Measurements from ENCODE around the gene ATP1B1. TPM values are rescaled to one million over a fixed set of nuclear protein-coding genes. Genes with fewer than 3 reads are reported as not detected.

ATP1B1 gene
- total RNA-seq, 1 donor from 2014 or later: 27.5 TPM

DNA sequence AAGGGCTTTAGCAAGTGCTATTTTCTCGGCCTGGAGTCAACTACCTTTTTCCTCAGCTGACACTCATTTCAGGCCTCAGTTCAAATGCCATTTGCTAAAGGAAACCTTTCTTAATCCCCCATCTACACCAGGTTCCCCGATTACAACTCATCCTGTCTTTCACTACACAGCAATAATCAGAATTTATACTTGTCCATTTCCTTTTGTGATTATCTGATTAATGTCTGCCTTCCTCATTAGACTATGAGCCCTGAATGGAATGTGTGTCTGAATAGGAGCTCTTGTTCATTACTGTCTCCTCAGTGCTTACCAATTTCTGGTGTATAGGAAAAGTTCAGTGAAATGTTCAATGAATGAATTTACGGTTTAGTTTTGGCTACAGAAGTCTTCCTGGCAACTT, 36.9 kb downstream of the ATP1B1 start:
- no peaks in the 10 kb centered on the region for H3K4me1 ChIP-seq
- DNase-seq (ENCODE audit: extremely low spot score in 2 of 2): no peak
- intact Hi-C loops (cut with DNase I): no loop called here
- no peaks in the 10 kb centered on the region for H3K27me3 ChIP-seq
- H3K9me3 ChIP-seq: no peaks in the 10 kb centered on the region
- H3K36me3 ChIP-seq: no peaks in the 10 kb centered on the region
- TF ChIP-seq CTCF (IDR thresholded peaks at IDR 0.05): no peak
- no peak for TF ChIP-seq POLR2A (IDR thresholded peaks at IDR 0.05)
- TF ChIP-seq POLR2AphosphoS5 (IDR thresholded peaks at IDR 0.05; ENCODE audit: insufficient read depth in 1 of 2, low read depth in 1 of 2): no peak
- no peak overlapping the region for H3K27ac ChIP-seq
- no peak overlapping the region for H3K4me3 ChIP-seq

GRCh38 chr1:169143984-169144383, 37.5 kb downstream of the ATP1B1 start:
- TF ChIP-seq CTCF (IDR thresholded peaks at IDR 0.05): no peak
- TF ChIP-seq POLR2AphosphoS5 (IDR thresholded peaks at IDR 0.05; ENCODE audit: insufficient read depth in 1 of 2, low read depth in 1 of 2): no peak
- TF ChIP-seq POLR2A (IDR thresholded peaks at IDR 0.05): no peak
- intact Hi-C loops (cut with DNase I): no loop called here
- Histone ChIP-seq H3K27me3 (no peaks in the 10 kb centered on the region), H3K4me1 (no peaks in the 10 kb centered on the region), H3K9me3 (no peaks in the 10 kb centered on the region), H3K4me3 (no peak overlapping the region), H3K36me3 (no peaks in the 10 kb centered on the region), H3K27ac (no peak overlapping the region)
- DNase-seq (ENCODE audit: extremely low spot score in 2 of 2): no peak

- H3K9me3 ChIP-seq: no peaks in the 10 kb centered on the region
- TF ChIP-seq POLR2AphosphoS5 (IDR thresholded peaks at IDR 0.05; ENCODE audit: insufficient read depth in 1 of 2, low read depth in 1 of 2) (no peak), POLR2A (IDR thresholded peaks at IDR 0.05) (no peak), CTCF (IDR thresholded peaks at IDR 0.05) (no peak)
- intact Hi-C loops (cut with DNase I): no loop called here
- no peaks in the 10 kb centered on the region for H3K27me3 ChIP-seq
- no peak overlapping the region for H3K27ac ChIP-seq
- no peaks in the 10 kb centered on the region for H3K4me1 ChIP-seq
- no peak for DNase-seq (ENCODE audit: extremely low spot score in 2 of 2)
- no peaks in the 10 kb centered on the region for H3K36me3 ChIP-seq
- no peak overlapping the region for H3K4me3 ChIP-seq
Observed at GRCh38 chr1:169144941-169145626, 38.6 kb downstream of the ATP1B1 start.

GRCh38 chr1:169146576-169147214, 40.2 kb downstream of the ATP1B1 start:
- H3K27ac ChIP-seq: no peak overlapping the region
- TF ChIP-seq CTCF (IDR thresholded peaks at IDR 0.05) (no peak), POLR2AphosphoS5 (IDR thresholded peaks at IDR 0.05; ENCODE audit: insufficient read depth in 1 of 2, low read depth in 1 of 2) (no peak), POLR2A (IDR thresholded peaks at IDR 0.05) (no peak)
- no peak for DNase-seq (ENCODE audit: extremely low spot score in 2 of 2)

More at GRCh38 chr1:169146576-169147214, 40.2 kb downstream of the ATP1B1 start:
- no peaks in the 10 kb centered on the region for H3K27me3 ChIP-seq
- H3K4me3 ChIP-seq: no peak overlapping the region
- H3K9me3 ChIP-seq: no peaks in the 10 kb centered on the region
- H3K4me1 ChIP-seq: no peaks in the 10 kb centered on the region
- H3K36me3 ChIP-seq: no peaks in the 10 kb centered on the region
- intact Hi-C loops (cut with DNase I): no loop called here
